ENCODE results near the gene ZNF275. TPM values are rescaled to one million over a fixed set of nuclear protein-coding genes. Genes with fewer than 3 reads are reported as not detected.
"Not testable (repeated sequence)": the region's sequence is repeated elsewhere in the genome, so short reads cannot be mapped to it uniquely, and the experiment has no call there.

The ZNF275 gene
- total and polyA plus RNA-seq, 10 of the 15 experiments (the other 5 are each of a cell fraction or from before 2014, with no cell fraction given), result 1.3 to 17.4 (median 6.2) TPM

- H3K4me3 ChIP-seq; H3K36me3 ChIP-seq (ENCODE audit: control insufficient read depth in 2 of 2, insufficient read depth in 2 of 2, low read length in 1 of 2); H3K27ac ChIP-seq (ENCODE audit: control insufficient read depth, insufficient read depth); H3K79me2 ChIP-seq (ENCODE audit: control insufficient read depth, insufficient read depth, low read length); H2AFZ ChIP-seq (ENCODE audit: control insufficient read depth, low read depth, low read length); SMC1A ChIA-PET (ENCODE audit: uncharacterized antibody, unreplicated experiment); BruUV-seq (replicated peaks); H3K9me3 ChIP-seq (replicated peaks; ENCODE audit: control insufficient read depth, insufficient read depth, low read length); RAD21 ChIA-PET (ENCODE audit: unreplicated experiment); POLR2A ChIA-PET; H4K20me1 ChIP-seq (ENCODE audit: control insufficient read depth, insufficient read depth); H3K4me1 ChIP-seq (ENCODE audit: control insufficient read depth, insufficient read depth, low read length); H3K4me2 ChIP-seq (ENCODE audit: control insufficient read depth, insufficient read depth); ATAC-seq; FAIRE-seq; CTCF ChIA-PET; H3K27me3 ChIP-seq (replicated peaks in 1 of 2; ENCODE audit: control insufficient read depth in 2 of 2, insufficient read depth in 2 of 2, low read length in 1 of 2); DNase-seq (ENCODE audit: low read depth, low spot score); in situ Hi-C loops (cut with MboI); H3K9ac ChIP-seq (ENCODE audit: control insufficient read depth, insufficient read depth, low read length); intact Hi-C loops (cut with micrococcal nuclease; ENCODE audit: unreplicated experiment): not testable (repeated sequence)
- no CpG with 5 or more reads among the region's 2 CpGs for WGBS (ENCODE audit: insufficient coverage, insufficient replicate concordance, low lambda C conversion rate, missing lambda C conversion rate)
Measured at GRCh38 chrX:153288807-153289206, 45.1 kb upstream of the ZNF275 start.

DNA sequence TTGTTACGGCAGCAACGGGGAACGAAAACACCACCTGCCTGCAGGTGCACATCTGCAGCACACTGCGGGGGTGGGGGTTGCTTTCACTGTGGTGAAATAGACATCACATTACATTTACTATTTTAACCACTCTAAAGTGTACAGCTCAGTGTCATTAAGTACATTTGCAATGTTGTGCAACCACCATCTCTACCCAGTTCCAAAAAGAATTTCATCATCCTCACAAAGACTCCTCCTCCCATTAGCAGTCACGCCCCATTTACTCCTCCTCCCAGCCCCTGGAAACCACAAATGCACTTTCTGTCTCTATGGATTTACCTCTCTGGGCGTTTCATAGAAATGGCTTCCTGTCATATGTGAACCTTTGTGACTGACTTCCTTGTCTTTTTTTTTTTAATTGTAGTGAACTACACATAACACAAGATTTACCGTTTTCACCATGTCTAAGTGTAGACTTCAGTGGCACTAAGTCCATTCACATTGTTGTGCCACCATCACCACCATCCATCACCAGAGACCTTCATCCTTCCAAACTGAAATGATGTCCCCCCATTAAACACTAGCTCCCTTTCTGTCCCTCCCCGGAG is 40.4 kb upstream of the ZNF275 start:
- CTCF ChIA-PET; H3K27me3 ChIP-seq (replicated peaks in 1 of 2; ENCODE audit: control insufficient read depth in 2 of 2, insufficient read depth in 2 of 2, low read length in 1 of 2); H2AFZ ChIP-seq (ENCODE audit: control insufficient read depth, low read depth, low read length); H4K20me1 ChIP-seq (ENCODE audit: control insufficient read depth, insufficient read depth); H3K9ac ChIP-seq (ENCODE audit: control insufficient read depth, insufficient read depth, low read length); H3K4me2 ChIP-seq (ENCODE audit: control insufficient read depth, insufficient read depth); H3K4me1 ChIP-seq (ENCODE audit: control insufficient read depth, insufficient read depth, low read length); H3K4me3 ChIP-seq; DNase-seq (ENCODE audit: low read depth, low spot score); POLR2A ChIA-PET; H3K9me3 ChIP-seq (replicated peaks; ENCODE audit: control insufficient read depth, insufficient read depth, low read length); H3K27ac ChIP-seq (ENCODE audit: control insufficient read depth, insufficient read depth); FAIRE-seq; H3K79me2 ChIP-seq (ENCODE audit: control insufficient read depth, insufficient read depth, low read length); BruUV-seq (replicated peaks); SMC1A ChIA-PET (ENCODE audit: uncharacterized antibody, unreplicated experiment); ATAC-seq; in situ Hi-C loops (cut with MboI); intact Hi-C loops (cut with micrococcal nuclease; ENCODE audit: unreplicated experiment); H3K36me3 ChIP-seq (ENCODE audit: control insufficient read depth in 2 of 2, insufficient read depth in 2 of 2, low read length in 1 of 2); RAD21 ChIA-PET (ENCODE audit: unreplicated experiment): not testable (repeated sequence)
- WGBS (ENCODE audit: insufficient coverage, insufficient replicate concordance, low lambda C conversion rate, missing lambda C conversion rate), result 33% methylated on average over 3 of the region's 8 CpGs
